HG02870 (cell line): ENCODE measurements around the gene LIN28B.
"Not testable (repeated sequence)": the region's sequence is repeated elsewhere in the genome, so short reads cannot be mapped to it uniquely, and the experiment has no call there.

Experiments used
- ATAC-seq: cut with Tn5 transposase; IDR thresholded peaks from one replicate; pipeline ENCODE4 v1.9.1; 2021; ENCODE audit warnings: mild to moderate bottlenecking, moderate library complexity; ENCODE audit not compliant: unreplicated experiment

The LIN28B gene

GRCh38 chr6:104955927-104956730 is 778 bp upstream of the LIN28B start:
- ATAC-seq: no peak

- ATAC-seq: no peak
These were observed 632 bp downstream of the LIN28B start for GRCh38 chr6:104957301-104958177.

DNA sequence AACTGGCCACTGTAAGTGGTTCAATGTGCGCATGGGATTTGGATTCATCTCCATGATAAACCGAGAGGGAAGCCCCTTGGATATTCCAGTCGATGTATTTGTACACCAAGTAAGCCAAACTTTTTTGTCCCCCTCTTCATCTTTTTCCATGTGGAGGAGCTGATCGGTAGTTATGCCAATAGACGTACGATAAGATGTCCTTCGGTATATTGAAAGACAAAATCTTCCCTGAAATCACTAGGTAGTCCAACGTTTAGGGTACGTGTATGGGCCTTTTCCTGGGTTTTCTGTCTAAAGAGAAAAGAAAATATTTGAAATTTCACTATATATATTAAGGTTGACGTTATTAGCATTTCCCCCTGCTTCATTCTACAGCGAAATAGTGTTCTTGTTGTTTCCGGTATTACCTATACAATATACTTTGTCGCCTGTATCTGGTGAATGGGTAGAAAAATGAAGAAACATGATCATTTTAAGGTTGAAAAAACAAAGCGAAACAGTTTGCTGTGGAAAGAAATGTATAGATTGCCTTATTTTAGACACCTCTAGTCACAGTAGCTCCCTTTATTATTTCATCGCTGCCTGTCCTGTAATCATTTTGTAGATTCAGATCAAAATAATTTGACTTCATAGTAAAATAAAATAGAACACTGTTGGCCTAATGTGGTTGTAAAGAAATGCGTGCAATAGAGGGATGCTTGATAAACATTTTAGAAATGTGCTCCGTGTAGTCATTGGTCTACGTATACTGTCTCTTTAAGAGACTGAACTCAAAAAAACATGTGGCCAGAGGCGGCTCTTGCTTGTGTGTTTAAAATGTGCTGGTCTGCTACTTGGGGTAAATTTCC is 1.5 kb downstream of the LIN28B start:
- no peak for ATAC-seq

- no peak for ATAC-seq
These were observed 2.3 kb downstream of the LIN28B start for GRCh38 chr6:104959026-104959858.

DNA sequence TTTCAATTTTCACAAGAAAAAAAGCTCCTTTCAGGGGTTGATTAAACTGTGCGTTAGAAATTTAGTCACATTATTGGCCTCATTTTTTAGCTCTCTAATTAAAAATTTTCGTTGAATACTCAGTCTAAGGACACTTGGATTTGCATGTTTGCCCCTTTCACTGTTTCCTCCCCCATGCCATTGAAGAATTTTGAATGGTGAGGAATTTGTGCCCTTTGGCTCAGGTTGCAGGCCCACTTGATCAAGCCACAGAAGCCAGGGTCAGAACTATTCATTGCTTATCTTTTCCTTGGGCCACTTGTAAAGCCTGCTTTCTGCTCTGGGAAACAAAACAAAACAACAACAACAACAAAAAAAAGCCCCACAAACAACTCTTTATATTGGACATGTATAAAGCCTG is 12.2 kb downstream of the LIN28B start:
- ATAC-seq: no peak

- ATAC-seq: no peak
These were observed 13.1 kb downstream of the LIN28B start for GRCh38 chr6:104969785-104970581.

DNA sequence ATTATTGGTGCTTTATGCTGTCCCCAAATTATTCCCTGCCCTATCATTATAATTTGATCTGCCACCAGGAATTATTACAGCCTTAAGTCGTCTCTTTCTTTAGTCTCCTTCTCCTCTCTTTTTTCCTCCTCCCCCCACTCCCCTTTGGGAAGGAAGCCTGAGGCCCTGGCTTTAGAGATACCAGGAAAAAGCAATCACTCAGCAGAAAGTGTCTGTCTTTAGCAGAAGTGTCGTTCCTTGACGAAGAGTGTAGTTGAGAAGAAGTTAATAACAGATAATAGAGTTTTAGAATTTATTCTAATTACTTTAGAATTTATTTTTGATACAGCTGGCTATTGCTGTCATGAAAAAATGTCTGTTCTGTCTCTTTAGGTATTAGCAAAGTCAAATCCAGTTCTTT is 16.5 kb downstream of the LIN28B start:
- ATAC-seq: no peak

DNA sequence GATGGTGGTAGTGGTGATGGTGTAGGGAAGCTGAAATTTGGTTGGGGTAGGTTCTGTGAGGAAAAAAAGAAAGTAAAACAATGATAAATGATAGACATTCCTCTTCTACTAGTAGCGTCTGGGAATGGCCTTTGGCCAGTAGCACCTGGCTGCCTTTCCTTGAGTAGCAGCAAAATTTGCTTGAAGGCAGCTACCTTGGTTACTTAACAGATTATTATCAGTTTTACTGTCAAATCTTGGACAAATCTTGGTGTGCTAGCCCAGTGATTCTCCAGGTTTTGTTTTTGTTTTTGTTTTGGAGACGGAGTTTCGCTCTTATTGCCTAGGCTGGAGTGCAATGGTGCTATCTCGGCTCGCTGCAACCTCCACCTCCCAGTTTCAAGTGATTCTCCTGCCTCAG is 26.4 kb downstream of the LIN28B start:
- ATAC-seq: no peak

GRCh38 chr6:104983776-104984175 is 26.9 kb downstream of the LIN28B start:
- ATAC-seq: no peak

GRCh38 chr6:104984831-104985230 is 27.9 kb downstream of the LIN28B start:
- no peak for ATAC-seq

DNA sequence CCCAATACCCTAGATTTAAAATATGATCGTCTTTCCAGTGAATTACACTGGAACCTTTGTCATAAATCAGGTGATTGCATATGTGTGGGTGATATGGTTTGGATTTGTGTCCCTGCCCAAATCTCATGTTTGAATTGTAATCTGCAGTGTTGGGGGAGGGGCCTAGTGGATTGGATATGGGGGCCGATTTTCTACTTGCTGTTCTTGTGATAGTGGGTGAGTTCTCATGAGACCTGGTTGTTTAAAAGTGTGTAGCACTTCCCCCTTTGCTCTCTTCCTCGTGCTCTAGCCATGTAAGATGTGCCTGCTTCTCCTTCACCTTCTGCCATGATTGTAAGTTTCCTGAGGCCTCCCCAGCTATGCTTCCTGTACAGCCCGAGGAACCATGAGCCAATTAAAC is 29.0 kb downstream of the LIN28B start:
- ATAC-seq: not testable (repeated sequence)

DNA sequence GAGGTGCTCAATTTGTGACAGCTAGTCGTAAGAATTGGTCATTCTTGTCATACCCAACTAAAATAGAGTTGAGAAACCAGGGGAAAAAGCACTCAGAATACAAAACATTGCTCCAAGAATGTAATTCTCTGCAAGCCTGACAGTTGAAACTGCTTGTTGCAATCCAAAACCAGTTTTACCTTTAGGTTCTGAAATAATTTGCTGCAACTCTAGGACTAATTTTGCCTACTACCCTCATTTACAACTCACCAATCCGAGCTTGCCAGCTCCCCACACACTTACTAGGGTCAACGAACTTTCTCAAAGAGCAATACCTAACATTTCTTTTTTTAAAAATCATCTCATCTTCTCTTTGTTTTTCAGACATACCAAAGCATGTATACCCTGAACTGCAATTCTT is 29.7 kb downstream of the LIN28B start:
- ATAC-seq: no peak

DNA sequence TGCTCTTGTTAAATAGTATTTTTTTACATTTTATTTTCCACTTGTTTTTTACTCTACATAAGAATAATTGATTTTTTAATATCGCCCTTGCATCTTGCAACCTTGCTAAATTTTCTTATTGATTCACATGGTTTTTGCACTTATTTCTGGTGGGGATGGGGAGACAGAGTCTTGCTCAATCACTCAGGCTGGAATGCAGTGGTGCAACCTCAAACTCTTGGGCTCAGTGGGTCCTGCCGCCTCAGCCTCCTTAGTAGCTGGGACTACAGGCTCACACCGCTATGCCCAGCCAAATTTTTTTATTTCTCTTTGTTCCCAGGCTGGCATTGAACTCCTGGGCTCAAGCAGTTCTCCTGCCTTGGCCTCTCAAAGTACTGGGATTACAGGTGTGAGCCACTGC is 30.3 kb downstream of the LIN28B start:
- ATAC-seq: no peak

- no peak for ATAC-seq
These were observed 33.2 kb downstream of the LIN28B start for GRCh38 chr6:104990085-104990484.

DNA sequence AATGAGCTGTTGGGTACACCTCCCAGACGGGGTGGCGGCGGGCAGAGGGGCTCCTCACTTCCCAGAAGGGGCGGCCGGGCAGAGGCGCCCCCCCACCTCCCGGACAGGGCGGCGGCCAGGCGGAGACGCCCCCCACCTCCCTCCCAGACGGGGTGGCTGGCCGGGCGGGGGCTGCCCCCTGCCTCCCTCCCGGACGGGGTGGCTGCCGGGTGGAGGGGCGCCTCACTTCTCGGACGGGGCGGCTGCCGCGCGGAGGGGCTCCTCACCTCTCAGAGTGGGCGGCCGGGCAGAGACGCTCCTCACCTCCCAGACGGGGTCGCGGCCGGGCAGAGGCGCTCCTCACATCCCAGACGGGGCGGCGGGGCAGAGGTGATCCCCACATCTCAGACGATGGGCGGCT is 34.2 kb downstream of the LIN28B start:
- not testable (repeated sequence) for ATAC-seq

GRCh38 chr6:104993576-104993975 is 36.7 kb downstream of the LIN28B start:
- ATAC-seq: not testable (repeated sequence)

DNA sequence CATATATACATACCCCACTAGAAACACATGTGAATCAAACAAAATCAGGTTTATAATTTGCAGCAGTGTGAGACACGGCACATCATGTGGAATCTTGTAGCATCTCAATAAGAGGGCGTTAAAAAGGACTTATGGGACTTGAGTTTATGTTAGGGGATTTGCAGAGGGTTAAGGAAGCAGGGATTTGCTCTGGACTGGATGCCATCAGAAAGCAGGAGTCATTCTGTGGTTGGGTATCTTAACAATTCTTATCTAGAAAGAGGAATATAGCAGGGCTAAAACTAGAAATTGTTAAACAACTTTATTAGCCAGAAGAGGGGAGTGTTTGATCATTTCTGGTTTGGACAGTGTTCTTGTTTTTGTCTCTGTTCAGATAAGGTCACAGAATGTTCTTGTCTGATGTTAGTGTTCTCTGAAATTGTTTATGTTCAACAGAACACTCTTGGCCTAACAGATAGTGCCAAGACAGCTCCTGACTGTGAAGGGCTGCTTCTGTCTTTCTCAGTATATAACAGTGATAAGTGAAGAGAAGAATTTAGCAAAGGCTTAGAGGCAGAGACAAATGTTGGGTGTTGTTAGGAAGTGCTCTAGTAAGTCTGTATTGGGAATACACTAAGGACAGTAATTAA is 39.2 kb downstream of the LIN28B start:
- no peak for ATAC-seq

- no peak for ATAC-seq
These were observed 44.2 kb downstream of the LIN28B start for GRCh38 chr6:105001063-105001462.

- no peak for ATAC-seq
These were observed 45.0 kb downstream of the LIN28B start for GRCh38 chr6:105001906-105002305.
